HG03442 (cell line): ENCODE data around the gene C1QB.
"Not testable (repeated sequence)": the region's sequence is repeated elsewhere in the genome, so short reads cannot be mapped to it uniquely, and the experiment has no call there.

ENCODE experiments used
- ATAC-seq: cut with Tn5 transposase; IDR thresholded peaks from one replicate; pipeline ENCODE4 v1.9.1; 2021; ENCODE audit warnings: mild to moderate bottlenecking, moderate library complexity; ENCODE audit not compliant: unreplicated experiment

The C1QB gene

DNA sequence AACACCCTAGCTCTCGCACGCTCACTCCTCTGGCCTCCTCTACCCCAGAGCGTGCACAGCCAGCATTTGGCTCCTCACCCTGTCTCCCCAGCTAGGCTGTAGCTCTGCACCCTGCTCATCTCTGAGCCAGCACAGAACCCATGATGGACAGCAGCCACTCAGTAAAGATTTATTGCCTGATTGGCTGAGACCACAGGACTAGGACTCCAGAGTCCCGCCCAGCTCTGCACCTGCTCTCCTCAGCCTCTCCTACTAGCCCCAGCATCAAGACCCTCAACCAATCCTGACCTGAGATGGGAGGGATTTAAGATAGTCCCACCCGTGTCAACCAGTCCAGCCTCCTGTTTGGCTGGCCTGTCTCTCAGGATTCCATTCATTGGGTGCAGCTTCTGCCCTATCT, 9.3 kb downstream of the C1QB start:
- no peak for ATAC-seq

DNA sequence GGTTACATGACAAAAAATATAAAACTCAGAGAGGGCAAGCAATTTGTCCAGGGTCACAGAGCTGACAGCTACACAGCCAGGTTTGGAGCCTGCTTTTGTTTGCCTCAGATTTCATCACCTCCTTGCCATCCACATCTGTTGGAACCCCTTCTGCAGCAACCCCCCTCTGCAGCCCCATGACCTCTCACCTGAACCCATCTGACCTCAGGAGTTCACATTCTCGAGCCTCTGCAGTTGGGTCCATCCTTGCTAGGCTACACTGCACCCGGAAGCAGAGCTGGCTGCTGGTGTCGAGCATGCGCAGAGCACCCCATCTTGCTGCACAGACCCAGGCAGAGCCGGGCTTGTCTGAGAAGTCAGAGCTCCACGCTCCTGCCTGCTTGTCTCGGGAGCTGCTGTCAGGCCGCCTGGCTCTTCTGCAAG, 10.0 kb downstream of the C1QB start:
- no peak for ATAC-seq

DNA sequence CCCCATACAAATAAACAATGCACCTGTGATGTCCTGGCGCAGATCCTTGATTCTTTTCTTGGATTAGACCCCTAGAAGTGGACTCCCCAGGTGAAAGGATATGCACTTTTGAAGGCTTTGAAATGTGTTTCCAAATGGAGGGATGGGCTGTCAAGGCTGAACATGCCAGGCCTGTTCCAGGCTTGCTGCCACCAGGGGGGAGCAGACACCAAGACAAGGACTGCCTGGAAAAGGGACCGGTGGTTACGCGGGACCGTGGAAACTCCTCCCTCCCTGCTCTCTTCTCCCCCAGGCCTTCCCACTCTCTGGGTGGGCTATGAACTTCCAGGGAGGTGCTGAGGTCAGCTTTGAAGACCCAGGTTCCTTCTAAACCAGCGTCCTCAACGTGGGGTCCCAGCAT, 12.7 kb downstream of the C1QB start:
- no peak for ATAC-seq

DNA sequence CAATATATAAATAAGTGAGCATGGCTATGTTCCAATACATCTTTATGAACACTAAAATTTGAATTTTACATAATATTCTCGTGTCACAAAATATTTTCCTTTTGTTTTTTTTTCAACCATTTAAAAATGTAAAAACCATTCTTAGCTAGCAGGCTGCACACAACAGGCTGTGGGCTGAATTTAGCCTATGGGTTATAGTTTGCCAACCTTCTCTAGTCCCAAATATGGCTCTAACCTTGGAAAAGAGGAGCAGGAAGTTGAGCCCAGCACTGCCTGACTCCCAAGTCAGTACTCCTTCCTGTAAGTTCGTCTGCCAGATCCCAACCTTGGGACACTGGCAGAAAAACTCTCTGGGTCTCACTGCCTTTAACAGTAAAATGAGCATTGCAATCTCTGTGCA, 13.4 kb downstream of the C1QB start:
- ATAC-seq, result no peak

DNA sequence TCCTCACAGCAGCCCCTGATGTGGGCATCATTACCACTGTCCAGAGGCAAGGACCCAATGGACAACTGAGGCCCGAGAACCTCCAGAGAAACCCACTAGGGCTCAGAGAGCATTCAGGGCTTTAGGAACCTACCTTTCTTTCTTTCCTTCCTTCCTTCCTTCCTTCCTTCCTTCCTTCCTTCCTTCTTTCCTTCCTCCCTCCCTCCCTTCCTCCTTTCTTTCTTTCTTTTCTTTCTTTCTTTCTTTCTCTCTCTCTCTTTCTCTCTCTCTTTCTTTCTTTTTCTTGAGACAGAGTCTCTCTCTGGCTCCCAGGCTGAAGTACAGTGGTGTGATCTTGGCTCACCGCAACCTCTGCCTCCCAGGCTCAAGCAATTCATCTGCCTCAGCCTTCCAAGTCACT, 15.8 kb downstream of the C1QB start:
- not testable (repeated sequence) for ATAC-seq

DNA sequence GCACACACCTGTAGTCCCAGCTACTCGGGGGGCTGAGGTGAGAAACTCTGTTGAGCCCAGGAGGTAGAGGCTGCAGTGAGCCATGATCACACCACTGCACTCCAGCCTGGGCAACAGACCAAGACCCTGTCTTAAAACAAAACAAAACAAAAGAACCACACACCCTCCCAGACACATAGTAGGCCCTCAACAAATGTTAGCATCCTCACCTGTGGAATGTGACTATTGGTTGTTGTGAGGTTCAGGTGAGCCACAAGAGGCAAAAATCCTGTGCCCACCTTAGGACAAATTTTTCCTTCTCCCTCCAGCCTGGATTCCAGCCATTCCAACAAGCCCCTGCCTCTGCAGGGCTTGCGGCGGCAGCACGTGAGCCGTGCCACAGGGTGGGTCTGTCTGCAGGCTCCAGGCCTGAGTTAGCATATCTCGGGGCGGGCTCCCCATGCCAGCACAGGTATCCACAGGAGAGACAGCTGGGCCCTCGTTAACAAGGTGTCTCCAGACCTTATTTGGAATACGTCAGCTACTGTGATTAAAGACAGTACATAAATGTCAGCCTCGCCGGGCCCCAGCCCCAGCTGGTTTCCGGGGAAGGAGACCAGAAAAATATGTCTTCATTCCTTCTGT, 17.4 kb downstream of the C1QB start:
- no peak for ATAC-seq

DNA sequence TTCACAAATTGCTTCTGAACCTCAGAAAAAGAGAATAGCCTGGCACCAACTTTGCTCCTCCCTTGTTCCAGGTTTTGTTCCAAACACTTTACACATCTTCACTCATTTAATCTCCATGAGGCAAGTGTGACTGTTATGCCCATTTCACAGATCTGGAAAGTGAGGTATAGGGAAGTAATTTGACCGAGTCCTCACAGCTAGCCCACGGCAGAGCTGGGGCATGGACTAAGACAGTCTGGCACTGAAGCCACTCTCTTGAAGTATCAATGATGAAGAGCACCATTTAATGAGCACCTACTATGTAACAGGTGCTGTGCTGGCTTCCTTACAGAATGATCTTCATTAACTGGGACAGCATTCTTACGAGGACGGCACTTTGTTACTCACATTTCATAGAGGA, 19.0 kb downstream of the C1QB start:
- ATAC-seq, result no peak

DNA sequence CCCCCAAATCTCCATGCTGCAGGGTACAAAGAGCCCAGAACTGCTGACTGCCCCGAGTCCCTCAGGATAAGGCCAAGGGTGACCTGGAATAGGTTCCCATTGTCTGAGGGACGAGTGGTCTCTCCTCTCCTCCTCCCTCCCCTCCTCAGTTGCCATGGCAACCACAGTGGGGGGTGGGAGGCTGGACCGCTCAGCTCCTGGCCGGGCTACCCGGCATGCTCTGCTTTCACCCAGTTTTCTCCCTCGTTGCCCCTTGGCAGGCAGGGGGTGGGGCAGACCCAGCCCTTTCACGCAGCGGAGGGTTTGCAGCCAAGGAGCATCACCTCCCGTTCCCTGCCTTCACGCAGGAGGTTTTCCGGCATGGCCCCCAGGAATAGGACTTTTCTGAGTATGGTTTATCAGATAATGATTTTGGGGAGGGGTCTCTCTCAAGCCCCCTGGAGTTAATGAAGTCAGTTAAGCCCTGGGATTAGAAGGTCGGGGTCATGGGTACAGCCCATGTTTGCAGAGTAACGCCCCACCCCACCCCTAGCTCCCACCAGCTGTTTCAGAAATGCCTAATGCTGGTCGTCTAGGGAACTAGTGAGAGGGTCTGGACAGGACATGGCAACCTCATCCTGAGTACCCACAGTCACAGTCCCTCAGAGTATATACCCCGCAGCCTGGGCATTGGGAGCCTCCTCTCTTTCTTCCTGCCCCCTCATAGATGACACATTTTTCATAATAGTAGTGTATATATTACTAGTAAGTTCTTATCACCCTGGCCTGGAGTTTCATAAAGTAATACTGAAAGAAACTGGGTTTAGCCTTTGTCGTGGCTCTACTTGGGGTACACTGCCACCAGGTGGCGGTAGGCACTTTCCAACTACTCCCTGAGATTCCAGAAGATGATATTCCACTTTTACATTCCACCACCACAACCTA, 20.7 kb downstream of the C1QB start:
- no peak for ATAC-seq

DNA sequence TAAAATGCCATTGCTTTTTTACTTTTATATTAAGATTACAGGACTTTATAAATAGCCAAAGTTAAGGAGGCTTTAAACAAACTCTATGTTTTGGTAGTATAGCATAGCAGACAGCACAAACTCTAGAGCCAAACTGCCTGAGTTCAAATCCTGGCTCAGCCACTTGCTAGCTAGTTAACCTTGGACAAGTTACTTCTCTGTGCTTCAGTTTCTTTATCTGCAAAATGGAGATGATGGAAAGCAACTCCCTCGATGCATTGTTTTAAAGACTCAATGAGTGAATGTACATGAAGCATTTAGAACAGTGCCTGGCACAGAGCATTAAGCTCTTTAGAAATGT, 21.3 kb downstream of the C1QB start:
- no peak for ATAC-seq

DNA sequence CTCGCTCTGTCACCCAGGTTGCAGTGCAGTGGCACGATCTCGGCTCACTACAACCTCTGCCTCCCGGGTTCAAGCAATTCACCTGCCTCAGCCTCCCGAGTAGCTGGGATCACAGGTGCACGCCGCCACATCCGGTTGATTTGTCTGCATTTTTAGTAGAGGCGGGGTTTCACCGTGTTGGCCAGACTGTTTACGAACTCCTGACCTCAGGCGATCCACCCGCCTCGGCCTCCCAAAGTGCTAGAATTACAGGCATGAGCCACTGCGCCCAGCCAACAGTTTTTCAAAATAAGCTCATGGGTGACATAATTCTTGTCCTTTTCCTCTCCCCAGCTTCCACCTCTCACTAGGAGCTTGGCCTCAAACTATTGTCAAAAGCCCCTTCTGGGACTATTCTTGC, 23.1 kb downstream of the C1QB start:
- ATAC-seq, result not testable (repeated sequence)

DNA sequence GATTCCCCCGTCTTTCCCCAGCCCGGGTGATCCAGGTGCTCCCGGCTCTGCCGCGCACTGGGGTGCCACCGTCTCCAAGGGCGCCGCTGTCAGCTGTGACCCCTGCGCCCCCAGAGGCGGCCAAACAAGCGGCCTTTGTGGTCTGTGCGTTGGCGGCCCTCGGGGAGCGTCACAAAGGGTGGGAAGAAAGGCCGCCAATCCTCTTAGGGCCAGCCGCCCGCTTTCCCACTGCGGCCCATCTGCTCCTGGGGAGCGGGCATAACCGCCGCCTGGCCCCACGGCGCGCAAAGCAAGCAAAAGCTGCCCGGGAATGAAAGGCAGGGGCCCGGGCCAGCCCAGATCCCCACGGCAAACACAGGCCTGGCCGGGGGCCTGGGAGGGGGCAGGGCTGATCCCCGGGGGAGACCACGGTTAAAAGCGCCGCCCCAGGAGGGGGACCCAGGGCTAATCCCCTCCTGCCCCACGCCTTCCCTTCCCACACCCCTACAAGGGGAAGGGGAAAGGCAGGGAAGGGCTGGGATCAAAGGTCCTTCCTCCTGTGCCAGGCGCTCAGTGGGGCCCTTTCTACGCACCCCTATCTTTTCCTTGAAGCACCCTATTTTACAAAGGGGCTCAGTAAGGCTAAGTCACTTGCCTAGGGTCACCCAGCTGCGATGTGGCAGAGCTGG, 24.0 kb downstream of the C1QB start:
- no peak for ATAC-seq

DNA sequence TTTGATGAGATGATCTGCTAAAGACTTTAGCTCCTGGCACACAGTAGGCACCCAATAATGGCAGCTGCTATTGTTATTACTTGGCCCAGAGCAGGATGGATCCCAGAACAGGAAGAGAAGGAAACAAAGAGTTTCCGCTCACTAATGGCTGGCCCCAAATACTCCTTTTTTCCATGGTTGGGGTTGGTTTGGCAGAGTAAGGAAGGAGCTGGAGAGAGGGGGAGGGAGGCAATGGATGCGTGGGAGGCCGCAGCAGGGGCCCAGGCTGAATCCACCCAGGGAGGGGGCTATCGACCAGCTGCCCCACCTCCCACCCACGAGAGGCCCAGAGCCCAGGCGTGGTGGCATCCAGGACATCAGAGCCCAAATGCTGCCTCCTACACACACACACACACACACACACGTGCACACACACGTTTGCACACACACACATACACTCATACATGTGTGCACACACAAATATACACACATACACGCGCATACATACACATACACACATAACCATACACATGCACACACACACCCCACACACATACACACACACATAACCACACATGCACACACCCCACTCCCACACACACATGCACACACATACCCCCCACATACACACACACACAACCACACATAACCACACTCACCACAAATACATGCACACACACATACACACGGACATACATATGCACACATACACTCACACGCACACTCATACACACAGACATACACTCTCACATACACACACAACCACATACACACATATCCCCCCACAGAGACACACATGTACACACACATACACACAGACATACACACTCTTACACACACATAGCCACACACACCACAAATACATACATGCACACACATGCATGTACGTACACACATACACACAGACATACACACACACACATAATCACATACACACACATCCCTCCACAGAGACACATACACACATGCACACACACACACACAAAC, 25.2 kb downstream of the C1QB start:
- ATAC-seq, result no peak

DNA sequence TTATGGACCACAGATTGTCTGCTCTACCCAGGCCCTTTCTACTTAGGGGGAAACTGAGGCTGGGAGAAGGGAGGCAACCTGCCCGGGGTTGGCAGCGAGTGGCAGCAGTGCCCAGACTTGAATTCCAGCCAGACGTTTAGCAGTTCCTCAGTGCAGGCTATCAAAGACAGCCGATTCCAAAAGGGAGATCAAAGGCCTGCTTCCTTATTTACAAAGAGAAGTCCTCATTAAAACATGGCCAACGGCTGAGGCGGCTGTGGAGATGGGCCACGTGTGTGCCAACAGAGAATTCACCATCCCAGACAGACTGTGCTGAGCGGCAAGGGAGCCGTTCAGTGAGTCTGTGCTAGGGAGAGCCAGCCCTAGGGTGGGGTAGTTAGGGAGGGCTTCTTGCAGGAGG, 27.7 kb downstream of the C1QB start:
- no peak for ATAC-seq

DNA sequence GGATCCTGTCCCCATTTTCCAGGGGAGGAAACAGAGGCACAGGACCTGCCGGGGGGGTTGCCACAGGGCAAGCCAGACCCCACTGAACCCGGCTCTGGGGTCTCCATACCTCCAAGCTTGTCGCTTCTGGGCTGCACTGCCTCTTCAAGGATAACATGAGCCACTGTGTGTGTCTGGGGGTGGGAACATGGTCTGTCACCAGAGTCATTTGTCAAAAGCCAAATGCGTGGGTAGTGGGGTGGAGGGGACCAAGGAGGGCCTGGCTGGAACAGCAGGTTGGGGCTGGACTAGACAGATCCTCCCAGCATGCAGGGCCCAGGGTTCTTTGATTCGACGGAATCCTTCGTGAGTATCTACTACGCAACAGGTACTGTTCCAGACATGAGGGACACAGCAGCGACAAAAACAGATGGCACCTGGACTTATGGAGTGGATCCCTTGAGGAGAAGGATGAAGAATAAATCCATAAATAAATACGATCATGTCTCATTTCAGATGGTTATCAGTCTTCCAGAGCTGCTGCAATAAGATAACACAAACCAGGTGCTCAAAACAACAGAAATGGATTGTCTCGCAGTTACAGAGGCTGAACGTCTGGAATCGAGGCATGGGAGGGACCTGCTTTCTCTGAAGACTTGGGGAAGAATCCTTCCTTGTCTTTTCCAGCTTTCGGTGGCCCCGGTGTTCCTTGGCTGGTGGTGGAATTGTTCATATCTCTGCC, 28.7 kb downstream of the C1QB start:
- no peak for ATAC-seq

DNA sequence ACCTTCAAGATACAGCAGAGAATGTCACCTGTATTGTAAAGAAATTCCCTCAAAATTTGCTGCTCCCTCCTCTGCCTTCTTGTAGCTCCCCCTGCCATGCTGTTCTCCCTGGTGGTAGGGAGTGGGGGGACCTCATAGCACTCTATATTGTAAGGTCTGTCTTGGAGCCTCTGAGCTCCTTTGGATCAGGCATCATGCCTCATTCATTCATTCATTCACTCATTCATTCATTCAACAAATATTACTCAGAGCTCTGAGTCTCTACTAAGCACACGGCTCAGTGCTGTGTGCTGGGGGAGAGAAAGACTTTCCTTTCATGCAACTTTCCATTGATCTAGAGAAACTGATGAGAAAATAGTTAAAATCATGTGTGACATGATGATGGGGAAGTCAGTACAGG, 30.5 kb downstream of the C1QB start:
- no peak for ATAC-seq

DNA sequence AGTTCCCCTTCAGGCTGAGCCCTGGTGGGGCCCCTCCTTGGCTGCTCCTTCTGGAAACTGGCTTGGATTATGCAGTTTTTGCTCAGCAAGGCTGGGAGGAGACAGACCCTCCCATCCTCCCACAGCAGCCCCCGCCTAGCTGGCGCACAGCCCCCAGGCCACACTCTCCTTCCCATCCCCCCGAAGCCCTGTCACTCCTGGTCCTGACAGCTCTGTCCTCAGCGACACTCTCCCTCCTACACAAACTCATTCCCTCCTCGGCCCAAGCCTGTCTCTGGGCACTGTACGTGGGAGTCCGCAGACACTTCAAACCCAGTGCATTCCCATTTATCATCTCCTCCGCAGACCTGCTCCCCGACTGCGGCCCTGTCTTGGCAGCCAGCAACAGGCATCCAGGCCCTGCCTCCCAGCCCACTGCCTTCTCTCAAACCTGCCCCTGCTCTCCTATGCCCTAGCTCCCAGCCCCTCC, 32.6 kb downstream of the C1QB start:
- ATAC-seq, result no peak

DNA sequence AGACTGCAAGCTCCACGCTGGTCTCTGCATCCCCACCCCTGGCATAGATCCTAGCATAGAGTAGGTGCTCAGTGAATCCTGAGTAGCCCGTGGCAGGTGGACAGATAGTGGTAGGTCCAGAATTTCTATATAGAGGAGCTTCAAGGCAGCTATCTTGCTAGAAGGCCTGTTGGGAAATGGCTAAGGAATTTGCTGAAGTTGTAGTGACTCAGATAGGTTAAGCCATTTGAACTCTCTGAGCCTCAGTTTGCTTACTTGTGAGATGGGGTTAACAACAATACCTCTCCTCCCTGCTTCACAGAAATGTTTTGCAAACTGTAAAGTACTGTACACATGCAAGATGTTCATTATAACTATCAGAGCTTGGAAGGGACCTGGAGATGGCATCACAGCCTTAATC, 34.2 kb downstream of the C1QB start:
- no peak for ATAC-seq

DNA sequence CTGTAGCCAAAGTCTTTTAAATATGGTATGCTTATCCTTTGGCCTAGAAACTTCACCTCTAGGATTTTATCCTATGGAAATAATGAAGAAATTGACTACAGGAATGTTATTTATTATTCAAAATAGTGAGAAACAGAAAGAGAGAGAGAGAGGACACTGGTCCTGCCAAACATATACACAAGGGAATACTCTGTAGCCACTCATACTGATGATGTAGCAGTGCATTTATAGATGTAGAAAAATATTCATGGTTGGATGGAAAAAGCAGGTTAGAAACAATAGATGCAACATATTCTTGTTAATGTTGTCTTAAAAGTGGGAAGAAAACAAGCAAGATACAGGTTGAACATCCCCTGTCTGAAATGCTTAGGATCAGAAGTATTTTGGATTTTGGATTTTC, 35.4 kb downstream of the C1QB start:
- no peak for ATAC-seq

DNA sequence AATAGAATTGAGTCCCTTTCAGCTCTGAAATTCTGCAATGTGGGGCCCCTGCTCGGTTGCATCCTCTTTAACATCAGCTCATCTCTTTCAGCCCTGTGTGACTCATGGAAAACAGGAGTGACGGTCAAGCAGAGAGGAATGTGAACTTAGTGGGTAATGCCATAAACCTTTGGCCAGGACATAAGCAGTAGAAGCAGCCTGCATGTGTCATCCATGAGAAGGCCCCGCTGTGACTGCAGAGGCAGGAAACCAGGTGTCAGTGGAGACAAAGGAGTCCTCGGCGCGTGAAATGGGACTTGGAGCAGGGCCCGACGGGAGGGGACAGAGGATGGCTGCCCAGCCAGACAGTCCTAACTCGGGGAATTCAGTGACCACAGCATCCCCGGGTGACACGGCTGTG, 36.5 kb downstream of the C1QB start:
- ATAC-seq, result no peak
